Lower leg skin (tissue), 3 donors: ENCODE data around the gene LBHD2.

Experiments used
- POLR2A ChIP-seq, 2 donors: fragments of 450-650 bp; IDR thresholded peaks; one replicate each; pipeline ENCODE4 v1.6.1; 2016 to 2017; ENCODE audit warnings: antibody characterized with exemption in 2 of 2, mild to moderate bottlenecking in 1 of 2, moderate library complexity in 1 of 2
- TF ChIP-seq, protein P1 (sequence below), 3 donors: fragments of 450-650 bp; IDR thresholded peaks; one replicate each; pipeline ENCODE4 v1.5.1; 2016; ENCODE audit warnings: antibody characterized with exemption in 3 of 3, mild to moderate bottlenecking in 3 of 3, moderate library complexity in 2 of 3

DNA sequence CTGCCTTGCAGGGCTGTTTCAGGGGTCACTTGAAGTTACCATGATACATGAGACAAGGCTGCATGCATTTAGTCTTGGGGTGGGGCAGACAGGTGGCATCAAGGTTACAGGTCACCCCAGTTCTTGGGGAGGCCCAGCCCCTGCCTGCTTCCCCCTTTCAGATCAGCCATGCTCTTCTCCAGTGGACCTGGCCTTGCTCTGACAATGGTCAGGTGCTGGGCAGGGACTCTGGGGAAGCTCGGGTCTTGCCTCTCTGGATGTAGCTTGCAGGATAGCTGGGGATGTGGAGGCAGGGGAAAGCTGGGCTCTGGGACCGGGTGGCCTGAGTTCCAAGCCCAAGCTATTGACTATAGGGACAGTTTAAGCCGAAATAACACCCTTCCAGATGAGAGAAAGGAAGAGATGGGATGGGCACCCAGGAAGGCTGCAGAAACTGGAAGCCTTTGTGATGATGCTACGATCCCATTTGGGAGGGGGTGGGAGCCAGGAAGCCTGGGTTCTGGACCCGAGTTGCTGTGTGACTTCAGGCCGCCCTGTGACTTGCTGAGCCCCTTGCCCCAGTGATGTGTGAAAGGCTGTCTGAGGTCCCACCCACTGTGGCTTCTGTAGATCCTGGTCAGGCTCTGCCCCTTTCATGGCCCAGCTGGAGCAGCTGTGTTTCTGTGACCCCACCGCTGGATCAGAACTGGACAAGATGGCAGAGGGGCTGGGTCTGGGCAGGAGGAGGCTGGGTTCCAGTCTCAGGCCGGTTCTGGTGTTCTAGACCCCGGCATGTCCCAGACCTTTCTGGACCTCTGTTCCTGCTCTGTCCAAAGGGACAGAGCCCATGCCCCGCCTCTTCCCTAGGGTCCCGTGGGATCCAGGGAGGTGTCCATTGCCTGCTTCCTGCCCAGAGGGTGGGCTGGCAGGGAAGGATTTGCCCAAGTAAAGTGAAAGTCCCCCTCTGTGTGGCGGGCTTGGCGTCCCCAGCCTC, 41.4 kb downstream of the LBHD2 start:
- TF ChIP-seq, protein P1, sequence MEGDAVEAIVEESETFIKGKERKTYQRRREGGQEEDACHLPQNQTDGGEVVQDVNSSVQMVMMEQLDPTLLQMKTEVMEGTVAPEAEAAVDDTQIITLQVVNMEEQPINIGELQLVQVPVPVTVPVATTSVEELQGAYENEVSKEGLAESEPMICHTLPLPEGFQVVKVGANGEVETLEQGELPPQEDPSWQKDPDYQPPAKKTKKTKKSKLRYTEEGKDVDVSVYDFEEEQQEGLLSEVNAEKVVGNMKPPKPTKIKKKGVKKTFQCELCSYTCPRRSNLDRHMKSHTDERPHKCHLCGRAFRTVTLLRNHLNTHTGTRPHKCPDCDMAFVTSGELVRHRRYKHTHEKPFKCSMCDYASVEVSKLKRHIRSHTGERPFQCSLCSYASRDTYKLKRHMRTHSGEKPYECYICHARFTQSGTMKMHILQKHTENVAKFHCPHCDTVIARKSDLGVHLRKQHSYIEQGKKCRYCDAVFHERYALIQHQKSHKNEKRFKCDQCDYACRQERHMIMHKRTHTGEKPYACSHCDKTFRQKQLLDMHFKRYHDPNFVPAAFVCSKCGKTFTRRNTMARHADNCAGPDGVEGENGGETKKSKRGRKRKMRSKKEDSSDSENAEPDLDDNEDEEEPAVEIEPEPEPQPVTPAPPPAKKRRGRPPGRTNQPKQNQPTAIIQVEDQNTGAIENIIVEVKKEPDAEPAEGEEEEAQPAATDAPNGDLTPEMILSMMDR (IDR thresholded peaks at IDR 0.05) = no peak
- TF ChIP-seq POLR2A (IDR thresholded peaks at IDR 0.05) = no peak
